ENCODE data around the gene IGFL1. TPM values are rescaled to one million over a fixed set of nuclear protein-coding genes. Genes with fewer than 3 reads are reported as not detected.

IGFL1 gene
- total RNA-seq, 1 donor from 2014 or later: not detected

DNA sequence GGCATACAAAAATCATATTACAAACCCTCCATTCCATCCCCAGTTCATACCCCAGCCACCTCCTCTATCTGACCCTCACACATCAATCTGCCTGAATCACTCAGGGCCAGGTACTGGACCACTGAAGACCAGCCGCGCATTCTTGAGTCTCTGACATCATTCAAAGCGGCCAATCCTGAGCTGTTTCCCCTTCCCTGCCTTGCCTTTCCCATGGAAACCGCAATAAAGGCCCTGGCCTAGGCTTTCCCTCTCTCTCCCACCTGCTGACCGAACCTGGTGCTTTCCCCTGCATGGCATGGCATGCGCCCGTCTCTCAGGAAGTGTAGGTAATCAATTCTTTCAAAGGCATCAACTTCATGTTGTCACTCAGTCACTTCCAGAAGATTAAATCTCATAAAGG lies 49.6 kb downstream of the IGFL1 start:
- H3K4me3 ChIP-seq: no peak overlapping the region
- intact Hi-C loops (cut with DNase I): no loop called here
- H3K4me1 ChIP-seq: peaks cover 13% of the 10 kb centered on the region
- no peak overlapping the region for H3K27ac ChIP-seq
- TF ChIP-seq, protein P1, sequence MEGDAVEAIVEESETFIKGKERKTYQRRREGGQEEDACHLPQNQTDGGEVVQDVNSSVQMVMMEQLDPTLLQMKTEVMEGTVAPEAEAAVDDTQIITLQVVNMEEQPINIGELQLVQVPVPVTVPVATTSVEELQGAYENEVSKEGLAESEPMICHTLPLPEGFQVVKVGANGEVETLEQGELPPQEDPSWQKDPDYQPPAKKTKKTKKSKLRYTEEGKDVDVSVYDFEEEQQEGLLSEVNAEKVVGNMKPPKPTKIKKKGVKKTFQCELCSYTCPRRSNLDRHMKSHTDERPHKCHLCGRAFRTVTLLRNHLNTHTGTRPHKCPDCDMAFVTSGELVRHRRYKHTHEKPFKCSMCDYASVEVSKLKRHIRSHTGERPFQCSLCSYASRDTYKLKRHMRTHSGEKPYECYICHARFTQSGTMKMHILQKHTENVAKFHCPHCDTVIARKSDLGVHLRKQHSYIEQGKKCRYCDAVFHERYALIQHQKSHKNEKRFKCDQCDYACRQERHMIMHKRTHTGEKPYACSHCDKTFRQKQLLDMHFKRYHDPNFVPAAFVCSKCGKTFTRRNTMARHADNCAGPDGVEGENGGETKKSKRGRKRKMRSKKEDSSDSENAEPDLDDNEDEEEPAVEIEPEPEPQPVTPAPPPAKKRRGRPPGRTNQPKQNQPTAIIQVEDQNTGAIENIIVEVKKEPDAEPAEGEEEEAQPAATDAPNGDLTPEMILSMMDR (IDR thresholded peaks at IDR 0.05): no peak
- ATAC-seq (no peak), DNase-seq (no peak)
- H3K27me3 ChIP-seq (ENCODE audit: low read depth): peaks cover 4% of the 10 kb centered on the region
- H3K36me3 ChIP-seq: no peaks in the 10 kb centered on the region
- no peaks in the 10 kb centered on the region for H3K9me3 ChIP-seq

Other genes with a start within 250 kb of the IGFL1 start
- 16.3 TPM for gene CCDC61, start 234.3 kb upstream of the IGFL1 start, total RNA-seq
- 3.0 TPM for gene PGLYRP1, start 206.7 kb upstream of the IGFL1 start, total RNA-seq
- gene IGFL4, start 188.7 kb upstream of the IGFL1 start, total RNA-seq: not detected
- not detected for gene IGFL3, start 105.1 kb upstream of the IGFL1 start, total RNA-seq
- gene IGFL2, start 81.5 kb upstream of the IGFL1 start, total RNA-seq: not detected
- 64.1 TPM for gene HIF3A, start 67.3 kb downstream of the IGFL1 start, total RNA-seq
- 48.9 TPM for gene PPP5C, start 117.3 kb downstream of the IGFL1 start, total RNA-seq
- 9.1 TPM for gene CCDC8, start 183.8 kb downstream of the IGFL1 start, total RNA-seq
- 0.18 TPM for gene PNMA8C, start 199.2 kb downstream of the IGFL1 start, total RNA-seq
- 1.5 TPM for gene PNMA8A, start 241.8 kb downstream of the IGFL1 start, total RNA-seq